GM12874 (cell line): ENCODE data around the gene OR52B6.

ENCODE experiments used
- TF ChIP-seq, protein P1 (sequence below): IDR thresholded peaks from 2 replicates; pipeline ENCODE4 v1.5.1; 2011; ENCODE audit warnings: low read depth, mild to moderate bottlenecking, control low read depth, low read length, moderate library complexity; ENCODE audit not compliant: insufficient read depth

The OR52B6 gene

GRCh38 chr11:5626196-5626595 is 45.5 kb downstream of the OR52B6 start:
- TF ChIP-seq, protein P1, sequence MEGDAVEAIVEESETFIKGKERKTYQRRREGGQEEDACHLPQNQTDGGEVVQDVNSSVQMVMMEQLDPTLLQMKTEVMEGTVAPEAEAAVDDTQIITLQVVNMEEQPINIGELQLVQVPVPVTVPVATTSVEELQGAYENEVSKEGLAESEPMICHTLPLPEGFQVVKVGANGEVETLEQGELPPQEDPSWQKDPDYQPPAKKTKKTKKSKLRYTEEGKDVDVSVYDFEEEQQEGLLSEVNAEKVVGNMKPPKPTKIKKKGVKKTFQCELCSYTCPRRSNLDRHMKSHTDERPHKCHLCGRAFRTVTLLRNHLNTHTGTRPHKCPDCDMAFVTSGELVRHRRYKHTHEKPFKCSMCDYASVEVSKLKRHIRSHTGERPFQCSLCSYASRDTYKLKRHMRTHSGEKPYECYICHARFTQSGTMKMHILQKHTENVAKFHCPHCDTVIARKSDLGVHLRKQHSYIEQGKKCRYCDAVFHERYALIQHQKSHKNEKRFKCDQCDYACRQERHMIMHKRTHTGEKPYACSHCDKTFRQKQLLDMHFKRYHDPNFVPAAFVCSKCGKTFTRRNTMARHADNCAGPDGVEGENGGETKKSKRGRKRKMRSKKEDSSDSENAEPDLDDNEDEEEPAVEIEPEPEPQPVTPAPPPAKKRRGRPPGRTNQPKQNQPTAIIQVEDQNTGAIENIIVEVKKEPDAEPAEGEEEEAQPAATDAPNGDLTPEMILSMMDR, result no peak

DNA sequence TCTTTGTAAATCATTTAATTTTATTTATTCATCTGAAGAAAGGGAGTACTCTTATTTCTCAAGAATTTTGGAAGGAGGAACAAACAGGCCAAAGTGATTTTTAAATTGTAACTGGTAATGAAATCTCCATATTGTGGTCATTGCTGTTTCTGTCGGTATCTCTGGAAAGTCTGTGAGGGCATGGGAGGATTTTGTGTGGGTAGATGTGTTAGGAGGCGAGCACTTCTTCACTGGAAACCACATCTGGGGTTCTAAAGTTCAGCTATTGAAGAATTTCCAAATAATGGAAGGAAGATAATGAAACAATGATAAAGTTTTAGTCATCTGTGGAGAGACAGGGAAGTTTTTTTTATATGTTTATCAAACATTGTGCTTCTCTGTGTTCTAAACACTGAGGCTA is 50.7 kb downstream of the OR52B6 start:
- TF ChIP-seq, protein P1, result no peak
